Measurements from ENCODE around the gene NSUN6. TPM values are rescaled to one million over a fixed set of nuclear protein-coding genes. Genes with fewer than 3 reads are reported as not detected.

NSUN6 gene
- polyA plus RNA-seq, 1 donor (not counting 4 experiments of a cell fraction or from before 2014, with no cell fraction given) = 9.8 TPM

DNA sequence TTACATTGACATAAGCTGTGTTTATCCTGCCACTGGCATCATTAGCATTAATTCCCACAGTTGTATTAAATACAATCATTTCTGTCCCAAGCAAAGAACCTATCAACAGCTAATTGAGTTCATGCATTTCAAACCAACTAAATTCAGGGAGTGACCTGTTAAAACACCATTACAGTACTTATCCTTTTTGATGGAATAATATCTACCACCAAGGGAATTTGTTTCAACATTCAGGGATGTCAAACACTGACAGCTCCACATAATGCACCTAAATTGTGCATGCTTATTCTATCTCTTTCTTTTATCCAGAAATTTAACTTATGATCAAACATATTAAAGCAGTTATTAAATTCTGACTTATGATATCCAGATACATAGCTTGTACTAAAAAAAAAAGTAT, 136.8 kb downstream of the NSUN6 start:
- Histone ChIP-seq H2AFZ (ENCODE audit: control insufficient read depth, low read length) (no peak overlapping the region), H3K36me3 (ENCODE audit: control insufficient read depth in 2 of 2, extremely low read depth in 1 of 2, insufficient read depth in 2 of 2, low read length in 2 of 2) (no peaks in the 10 kb centered on the region), H3K9me3 (ENCODE audit: control insufficient read depth, low read depth, low read length) (no peaks in the 10 kb centered on the region), H3K27me3 (ENCODE audit: control insufficient read depth, extremely low read depth, insufficient read depth, low read length) (no peaks in the 10 kb centered on the region), H3K4me3 (ENCODE audit: control insufficient read depth in 2 of 3, extremely low read depth in 1 of 3, insufficient read depth in 2 of 3, low read depth in 1 of 3, low read length in 3 of 3) (no peak overlapping the region), H4K20me1 (ENCODE audit: control insufficient read depth, extremely low read depth, insufficient read depth, low read length) (no peaks in the 10 kb centered on the region), H3K9ac (ENCODE audit: control insufficient read depth, extremely low read depth, insufficient read depth, low read length) (no peak overlapping the region), H3K79me2 (ENCODE audit: control insufficient read depth, insufficient read depth, low read length) (no peaks in the 10 kb centered on the region), H3K4me1 (ENCODE audit: control insufficient read depth, extremely low read depth, insufficient read depth, low read length) (no peaks in the 10 kb centered on the region), H3K27ac (ENCODE audit: control insufficient read depth, insufficient read depth, low read length) (no peak overlapping the region), H3K4me2 (ENCODE audit: control insufficient read depth, extremely low read depth, insufficient read depth, low read depth, low read length) (no peak overlapping the region), H3K9me1 (ENCODE audit: control insufficient read depth, extremely low read depth, insufficient read depth, low read length) (no peaks in the 10 kb centered on the region)
- dilution Hi-C loops (cut with MboI; ENCODE audit: extremely low pct_ligation_motif_present, low sequenced_read_pairs) = no loop called here
- DNase-seq (ENCODE audit: low read depth, low spot score) (no peak), FAIRE-seq (no peak)
- TF ChIP-seq, protein P1, sequence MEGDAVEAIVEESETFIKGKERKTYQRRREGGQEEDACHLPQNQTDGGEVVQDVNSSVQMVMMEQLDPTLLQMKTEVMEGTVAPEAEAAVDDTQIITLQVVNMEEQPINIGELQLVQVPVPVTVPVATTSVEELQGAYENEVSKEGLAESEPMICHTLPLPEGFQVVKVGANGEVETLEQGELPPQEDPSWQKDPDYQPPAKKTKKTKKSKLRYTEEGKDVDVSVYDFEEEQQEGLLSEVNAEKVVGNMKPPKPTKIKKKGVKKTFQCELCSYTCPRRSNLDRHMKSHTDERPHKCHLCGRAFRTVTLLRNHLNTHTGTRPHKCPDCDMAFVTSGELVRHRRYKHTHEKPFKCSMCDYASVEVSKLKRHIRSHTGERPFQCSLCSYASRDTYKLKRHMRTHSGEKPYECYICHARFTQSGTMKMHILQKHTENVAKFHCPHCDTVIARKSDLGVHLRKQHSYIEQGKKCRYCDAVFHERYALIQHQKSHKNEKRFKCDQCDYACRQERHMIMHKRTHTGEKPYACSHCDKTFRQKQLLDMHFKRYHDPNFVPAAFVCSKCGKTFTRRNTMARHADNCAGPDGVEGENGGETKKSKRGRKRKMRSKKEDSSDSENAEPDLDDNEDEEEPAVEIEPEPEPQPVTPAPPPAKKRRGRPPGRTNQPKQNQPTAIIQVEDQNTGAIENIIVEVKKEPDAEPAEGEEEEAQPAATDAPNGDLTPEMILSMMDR (optimal IDR thresholded peaks at IDR 0.05 in 1 of 3, IDR thresholded peaks at IDR 0.05 in 1 of 3, conservative IDR thresholded peaks at IDR 0.05 in 1 of 3; ENCODE audit: extremely low read depth in 1 of 3, insufficient read depth in 2 of 3, low read length in 3 of 3) = no peak
- TF ChIP-seq EZH2 (IDR thresholded peaks at IDR 0.05; ENCODE audit: low read length) = no peak

DNA sequence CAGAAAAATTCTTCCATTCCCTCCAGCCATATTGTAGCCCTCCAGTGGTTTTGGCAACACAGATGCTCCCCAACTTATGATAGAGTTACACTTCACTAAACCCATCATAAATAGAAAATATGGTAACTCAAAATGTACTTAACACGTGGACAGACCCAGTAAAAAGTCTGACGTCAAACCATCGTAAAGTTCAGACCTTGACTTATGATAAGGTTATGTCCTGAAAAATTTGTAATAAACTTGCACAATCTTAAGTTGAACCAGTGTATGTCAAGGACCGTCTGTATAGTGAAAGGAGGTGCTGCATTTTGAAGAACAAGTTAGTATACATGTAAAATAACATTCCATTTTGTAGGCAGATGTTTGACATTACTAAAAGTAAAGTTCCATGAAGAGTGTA, 142.8 kb downstream of the NSUN6 start:
- H3K36me3 ChIP-seq (ENCODE audit: control insufficient read depth in 2 of 2, extremely low read depth in 1 of 2, insufficient read depth in 2 of 2, low read length in 2 of 2) = no peaks in the 10 kb centered on the region
- no peaks in the 10 kb centered on the region for H4K20me1 ChIP-seq (ENCODE audit: control insufficient read depth, extremely low read depth, insufficient read depth, low read length)
- no peak overlapping the region for H3K27ac ChIP-seq (ENCODE audit: control insufficient read depth, insufficient read depth, low read length)
- DNase-seq (ENCODE audit: low read depth, low spot score) (no peak), FAIRE-seq (no peak)
- no peaks in the 10 kb centered on the region for H3K27me3 ChIP-seq (ENCODE audit: control insufficient read depth, extremely low read depth, insufficient read depth, low read length)
- H3K4me1 ChIP-seq (ENCODE audit: control insufficient read depth, extremely low read depth, insufficient read depth, low read length) = no peaks in the 10 kb centered on the region
- no peak overlapping the region for H2AFZ ChIP-seq (ENCODE audit: control insufficient read depth, low read length)
- no peaks in the 10 kb centered on the region for H3K9me1 ChIP-seq (ENCODE audit: control insufficient read depth, extremely low read depth, insufficient read depth, low read length)
- no peaks in the 10 kb centered on the region for H3K9me3 ChIP-seq (ENCODE audit: control insufficient read depth, low read depth, low read length)
- H3K9ac ChIP-seq (ENCODE audit: control insufficient read depth, extremely low read depth, insufficient read depth, low read length) = no peak overlapping the region
- TF ChIP-seq, protein P1 (optimal IDR thresholded peaks at IDR 0.05 in 1 of 3, IDR thresholded peaks at IDR 0.05 in 1 of 3, conservative IDR thresholded peaks at IDR 0.05 in 1 of 3; ENCODE audit: extremely low read depth in 1 of 3, insufficient read depth in 2 of 3, low read length in 3 of 3) = no peak
- no peak for TF ChIP-seq EZH2 (IDR thresholded peaks at IDR 0.05; ENCODE audit: low read length)
- no peaks in the 10 kb centered on the region for H3K79me2 ChIP-seq (ENCODE audit: control insufficient read depth, insufficient read depth, low read length)
- H3K4me2 ChIP-seq (ENCODE audit: control insufficient read depth, extremely low read depth, insufficient read depth, low read depth, low read length) = no peak overlapping the region
- dilution Hi-C loops (cut with MboI; ENCODE audit: extremely low pct_ligation_motif_present, low sequenced_read_pairs) = no loop called here
- no peak overlapping the region for H3K4me3 ChIP-seq (ENCODE audit: control insufficient read depth in 2 of 3, extremely low read depth in 1 of 3, insufficient read depth in 2 of 3, low read depth in 1 of 3, low read length in 3 of 3)
